Brain microvascular endothelial cell (primary cell): Measurements from ENCODE around the gene RNLS.

ENCODE experiments used
- DNase-seq: peaks from one replicate; pipeline ENCODE4 v3.0.0-alpha.2; 2020
- H3K27ac ChIP-seq: fragments of 250-450 bp; sonication (Bioruptor Pico); 2 replicates; pipeline ENCODE4 v1.5.1; 2020; ENCODE audit warnings: mild to moderate bottlenecking, moderate library complexity
- H3K27me3 ChIP-seq: fragments of 250-450 bp; sonication (Bioruptor Pico); replicated peaks from 2 replicates; pipeline ENCODE4 v1.5.1; 2020; ENCODE audit warnings: mild to moderate bottlenecking
- H3K36me3 ChIP-seq: fragments of 250-450 bp; sonication (Bioruptor Pico); replicated peaks from 2 replicates; pipeline ENCODE4 v1.5.1; 2020; ENCODE audit warnings: mild to moderate bottlenecking
- H3K4me3 ChIP-seq: 2 replicates; pipeline ENCODE4 v1.5.1; 2011; ENCODE audit warnings: low read depth, mild to moderate bottlenecking, control low read depth, low read length, moderate library complexity
- in situ Hi-C: cut with HindIII; loops from 2 replicates; pipeline ENCODE4 v1.10.0; 2017; ENCODE audit warnings: low sequenced_read_pairs, low pct_ligation_motif_present
- TF ChIP-seq, protein P1 (sequence below): IDR thresholded peaks from 2 replicates; pipeline ENCODE4 v1.5.1; 2011; ENCODE audit warnings: low read depth, mild to moderate bottlenecking, moderate library complexity, low read length, control low read depth, inconsistent platforms; ENCODE audit errors: missing control alignments

The RNLS gene

DNA sequence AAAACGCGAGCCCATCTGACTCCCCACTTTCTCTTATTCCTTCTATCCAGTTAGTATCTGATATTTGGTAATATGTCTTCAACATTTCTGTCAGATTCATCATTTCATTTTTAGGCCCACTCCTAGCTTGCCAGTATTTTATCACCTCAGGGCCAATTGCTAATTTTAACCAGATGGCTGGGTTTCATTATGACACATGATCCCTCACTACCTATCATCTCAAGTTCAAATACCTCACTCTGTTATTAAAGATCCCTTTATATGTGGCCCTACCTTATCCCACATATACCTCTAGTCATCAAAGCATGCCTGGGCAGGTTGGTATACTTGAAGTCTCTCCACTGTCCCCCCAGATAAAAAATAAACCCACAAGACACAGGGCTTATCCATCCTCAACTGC is 104.9 kb downstream of the RNLS start:
- H3K27ac ChIP-seq = no peak overlapping the region
- no peaks in the 10 kb centered on the region for H3K36me3 ChIP-seq
- no peaks in the 10 kb centered on the region for H3K27me3 ChIP-seq
- no peak overlapping the region for H3K4me3 ChIP-seq
- TF ChIP-seq, protein P1, sequence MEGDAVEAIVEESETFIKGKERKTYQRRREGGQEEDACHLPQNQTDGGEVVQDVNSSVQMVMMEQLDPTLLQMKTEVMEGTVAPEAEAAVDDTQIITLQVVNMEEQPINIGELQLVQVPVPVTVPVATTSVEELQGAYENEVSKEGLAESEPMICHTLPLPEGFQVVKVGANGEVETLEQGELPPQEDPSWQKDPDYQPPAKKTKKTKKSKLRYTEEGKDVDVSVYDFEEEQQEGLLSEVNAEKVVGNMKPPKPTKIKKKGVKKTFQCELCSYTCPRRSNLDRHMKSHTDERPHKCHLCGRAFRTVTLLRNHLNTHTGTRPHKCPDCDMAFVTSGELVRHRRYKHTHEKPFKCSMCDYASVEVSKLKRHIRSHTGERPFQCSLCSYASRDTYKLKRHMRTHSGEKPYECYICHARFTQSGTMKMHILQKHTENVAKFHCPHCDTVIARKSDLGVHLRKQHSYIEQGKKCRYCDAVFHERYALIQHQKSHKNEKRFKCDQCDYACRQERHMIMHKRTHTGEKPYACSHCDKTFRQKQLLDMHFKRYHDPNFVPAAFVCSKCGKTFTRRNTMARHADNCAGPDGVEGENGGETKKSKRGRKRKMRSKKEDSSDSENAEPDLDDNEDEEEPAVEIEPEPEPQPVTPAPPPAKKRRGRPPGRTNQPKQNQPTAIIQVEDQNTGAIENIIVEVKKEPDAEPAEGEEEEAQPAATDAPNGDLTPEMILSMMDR = no peak
- no peak for DNase-seq
- in situ Hi-C loops = no loop called here

DNA sequence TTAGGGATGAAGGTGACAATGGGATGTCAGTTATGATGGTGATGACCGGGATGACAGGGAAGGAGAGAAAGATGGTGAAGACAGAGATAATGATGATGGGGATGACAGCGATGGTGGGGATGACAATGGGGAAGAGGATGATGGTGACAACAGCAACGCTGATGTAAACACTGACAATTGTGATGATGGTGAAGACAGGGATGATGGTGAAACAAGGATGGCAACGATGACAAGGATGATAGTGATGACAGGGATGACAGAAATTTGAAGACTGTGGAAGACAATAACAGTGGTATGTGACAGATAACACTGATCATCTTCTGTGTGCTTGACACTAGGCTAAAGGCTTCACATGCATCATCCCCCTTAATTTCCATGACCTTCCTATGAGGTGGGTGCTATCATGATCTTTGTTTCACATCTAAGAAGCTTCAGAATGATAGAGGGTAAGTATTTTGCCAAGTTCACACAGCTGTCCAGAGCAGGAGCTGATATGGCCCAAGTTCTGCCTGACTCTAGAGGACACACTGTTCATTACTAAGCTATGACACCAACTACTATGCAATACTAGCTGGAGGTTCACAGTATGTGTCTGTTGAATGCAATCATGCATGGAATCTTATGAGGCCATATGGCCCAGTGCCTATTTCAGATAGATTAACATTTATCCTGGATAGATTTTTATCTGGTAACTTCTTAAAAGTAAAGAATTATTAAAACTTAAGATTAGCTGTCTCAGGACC is 105.6 kb downstream of the RNLS start:
- TF ChIP-seq, protein P1 = no peak
- in situ Hi-C loops = no loop called here
- Histone ChIP-seq H3K36me3 (no peaks in the 10 kb centered on the region), H3K27ac (no peak overlapping the region), H3K27me3 (no peaks in the 10 kb centered on the region), H3K4me3 (no peak overlapping the region)
- no peak for DNase-seq

DNA sequence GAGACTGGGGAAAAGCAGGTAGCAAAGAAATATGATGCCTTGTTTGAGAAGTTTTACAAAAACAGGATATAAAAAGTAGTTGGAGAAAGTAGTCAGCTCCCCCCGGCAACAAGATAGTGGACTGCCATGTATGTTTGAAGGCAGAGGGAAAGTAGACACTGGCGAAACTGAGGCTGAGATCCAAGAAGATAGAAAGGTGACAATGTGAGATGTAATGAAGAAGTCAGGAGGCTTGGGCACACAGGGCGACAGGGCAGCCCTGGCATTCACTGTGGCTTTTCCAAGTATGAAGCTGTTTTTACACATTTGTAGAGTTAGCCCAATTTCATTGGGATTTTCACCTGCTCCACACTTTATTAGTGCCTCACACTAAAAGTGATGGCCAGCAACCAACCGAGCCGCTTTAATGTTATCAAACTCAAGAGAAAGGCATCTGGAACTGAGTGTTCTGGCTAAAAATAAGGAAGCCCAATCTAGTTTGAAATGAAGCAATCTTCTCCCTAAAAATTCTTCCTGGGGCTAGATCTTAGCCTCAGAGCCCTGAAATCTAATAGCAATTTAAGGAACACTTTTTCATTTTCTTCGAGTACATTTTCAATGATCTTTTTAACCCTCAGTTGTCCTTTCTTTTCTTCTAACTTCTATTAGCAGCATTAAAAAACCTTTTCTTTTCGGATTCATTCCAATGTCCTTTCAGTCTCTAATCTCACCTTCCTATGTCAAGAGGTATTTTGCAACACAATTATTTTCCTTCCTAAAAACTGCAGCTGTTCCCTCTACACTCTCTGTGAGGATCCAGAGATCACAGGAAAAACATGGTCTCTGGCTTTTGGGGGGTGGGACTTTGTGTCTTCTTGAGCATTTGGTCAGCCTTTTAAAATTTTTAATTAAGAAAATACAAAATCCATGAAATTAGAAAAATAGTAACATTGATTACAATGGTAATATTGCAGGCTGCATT is 108.0 kb downstream of the RNLS start:
- DNase-seq = no peak
- H3K27me3 ChIP-seq = no peaks in the 10 kb centered on the region
- TF ChIP-seq, protein P1 = no peak
- no peak overlapping the region for H3K27ac ChIP-seq
- no peak overlapping the region for H3K4me3 ChIP-seq
- no peaks in the 10 kb centered on the region for H3K36me3 ChIP-seq
- in situ Hi-C loops = no loop called here

DNA sequence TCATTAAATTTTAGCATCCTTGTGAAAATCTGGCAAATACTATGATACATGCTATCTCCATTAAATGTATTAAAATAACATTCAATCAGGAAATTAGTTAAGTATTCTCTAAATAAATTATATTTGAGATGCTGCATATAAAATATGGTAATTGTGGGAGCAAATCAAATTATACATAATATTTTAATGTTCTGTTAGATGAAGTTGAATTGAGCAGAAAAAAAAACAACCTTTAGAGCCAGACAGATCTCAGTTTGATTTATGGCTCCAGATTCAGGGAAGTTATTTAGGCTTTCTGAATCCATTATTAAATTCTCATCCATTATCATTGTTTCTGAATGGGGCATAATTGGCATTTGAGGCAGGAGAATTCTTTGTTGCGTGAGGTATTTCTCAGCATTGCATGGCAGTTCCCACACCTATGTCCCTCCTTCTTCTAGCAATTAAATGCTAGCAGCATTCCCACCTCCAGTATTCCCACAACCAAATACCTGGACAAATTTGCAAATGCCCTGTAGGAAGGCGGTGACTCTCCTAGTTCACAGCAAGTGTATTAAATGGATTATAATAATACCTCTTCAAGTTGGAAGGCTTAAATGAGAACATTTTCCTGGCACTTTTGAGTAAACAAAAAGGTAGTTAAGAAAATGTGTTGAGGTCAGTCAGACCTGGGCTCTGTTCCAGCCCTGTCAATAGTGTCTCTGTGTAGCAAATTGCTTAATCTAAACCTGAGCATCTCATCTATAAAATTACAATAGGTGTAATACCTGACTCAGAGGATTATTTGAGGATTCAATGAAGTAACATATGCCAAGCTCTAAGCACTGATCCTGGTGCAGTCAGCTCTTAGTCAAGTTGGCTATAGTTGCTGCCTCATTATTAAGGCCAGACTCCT is 108.9 kb downstream of the RNLS start:
- Histone ChIP-seq H3K27me3 (no peaks in the 10 kb centered on the region), H3K4me3 (no peak overlapping the region), H3K27ac (no peak overlapping the region), H3K36me3 (no peaks in the 10 kb centered on the region)
- TF ChIP-seq, protein P1 = no peak
- in situ Hi-C loops = no loop called here
- DNase-seq = no peak

DNA sequence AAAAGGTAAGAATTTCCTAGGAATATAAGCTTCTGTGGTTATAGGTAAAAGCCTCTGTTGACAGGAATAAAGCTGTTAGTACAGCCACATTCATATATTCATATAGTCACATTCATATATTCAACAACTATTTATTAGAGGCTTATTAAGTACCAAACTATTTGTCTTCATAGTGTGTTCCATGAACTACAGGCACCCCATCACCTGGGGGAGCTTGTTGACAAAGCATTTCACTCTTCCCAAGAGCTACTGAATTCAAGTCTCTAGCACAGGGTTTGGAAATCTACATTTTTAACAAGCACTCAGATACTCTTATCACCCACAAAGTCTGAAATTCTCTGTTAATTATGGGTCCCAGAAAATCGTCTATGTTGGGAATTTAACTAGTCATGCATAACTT is 110.6 kb downstream of the RNLS start:
- Histone ChIP-seq H3K27ac (no peak overlapping the region), H3K4me3 (no peak overlapping the region), H3K27me3 (no peaks in the 10 kb centered on the region), H3K36me3 (no peaks in the 10 kb centered on the region)
- in situ Hi-C loops = no loop called here
- no peak for DNase-seq
- TF ChIP-seq, protein P1 = peak; percentile 35
